Tibial artery (tissue), 4 donors: ENCODE measurements around the gene GOSR2.

Source experiments
- DNase-seq, 2 donors: peaks; one replicate each; pipeline ENCODE4 v3.0.0-alpha.2; 2019
- H3K27ac ChIP-seq, 2 donors: fragments of 200-600 bp; sonication (generic) in 1 of 2; 1 replicate in 1 of 2; 2 replicates in 1 of 2; pipeline ENCODE4 v1.5.1; 2018 to 2019; ENCODE audit warnings: mild to moderate bottlenecking in 1 of 2
- H3K27me3 ChIP-seq, 2 donors: fragments of 200-600 bp; sonication (generic) in 1 of 2; one replicate each; pipeline versions ENCODE4 v1.5.1 to v1.6.0; 2016 to 2019
- H3K36me3 ChIP-seq, 3 donors: fragments of 200-600 bp; sonication (generic) in 2 of 3; one replicate each; pipeline ENCODE4 v1.5.1; 2016 to 2019; ENCODE audit warnings: mild to moderate bottlenecking in 2 of 3
- H3K4me1 ChIP-seq, 4 donors: fragments of 200-600 bp; sonication (generic) in 2 of 4; 1 replicate in 3 of 4; 2 replicates in 1 of 4; pipeline ENCODE4 v1.5.1; 2016 to 2019
- H3K4me3 ChIP-seq, 2 donors: fragments of 200-600 bp; sonication (generic) in 1 of 2; 1 replicate in 1 of 2; 2 replicates in 1 of 2; pipeline ENCODE4 v1.5.1; 2018 to 2019; ENCODE audit warnings: mild to moderate bottlenecking in 2 of 2
- H3K9me3 ChIP-seq, 3 donors: fragments of 200-600 bp; sonication (generic) in 1 of 3; one replicate each; pipeline ENCODE4 v1.5.1; 2016 to 2019
- CTCF ChIP-seq, 2 experiments: fragments of 200-600 bp in 1 of 2; fragments of 450-650 bp in 1 of 2; IDR thresholded peaks; one replicate each; pipeline ENCODE4 v1.5.1; 2017 to 2019; ENCODE audit warnings: antibody characterized with exemption in 2 of 2, mild to moderate bottlenecking in 1 of 2, moderate library complexity in 1 of 2
- intact Hi-C: fragments of 100-400 bp; cut with DNase I; formaldehyde crosslinking; loops from one replicate; pipeline ENCODE4 v1.15.0; 2023; ENCODE audit warnings: low total_unique reads

The GOSR2 gene

GRCh38 chr17:46976626-46977270, 53.8 kb downstream of the GOSR2 start:
- H3K36me3 ChIP-seq, result no peaks in the 10 kb centered on the region
- no peak for TF ChIP-seq CTCF (IDR thresholded peaks at IDR 0.05)
- peaks cover 0 to 36% of the 10 kb centered on the region in 2 donors for H3K27me3 ChIP-seq

GRCh38 chr17:46977348-46977747, 54.4 kb downstream of the GOSR2 start:
- no peak for TF ChIP-seq CTCF (IDR thresholded peaks at IDR 0.05)
- no peaks in the 10 kb centered on the region for H3K36me3 ChIP-seq
- DNase-seq, result no peak
- no peak overlapping the region for H3K27ac ChIP-seq
- no peak overlapping the region for H3K4me3 ChIP-seq
- H3K4me1 ChIP-seq, result peaks cover 0 to 28% (median 18%) of the 10 kb centered on the region in 4 donors
- peaks cover 0 to 36% of the 10 kb centered on the region in 2 donors for H3K27me3 ChIP-seq
- intact Hi-C loops, result no loop called here
- no peaks in the 10 kb centered on the region for H3K9me3 ChIP-seq

More at GRCh38 chr17:46976626-46977270, 53.8 kb downstream of the GOSR2 start:
- no peak for DNase-seq
- Histone ChIP-seq H3K27ac (no peak overlapping the region), H3K9me3 (no peaks in the 10 kb centered on the region), H3K4me3 (no peak overlapping the region), H3K4me1 (peaks cover 0 to 29% (median 18%) of the 10 kb centered on the region in 4 donors)
- intact Hi-C loops, result no loop called here

GRCh38 chr17:46977750-46978488, 55.0 kb downstream of the GOSR2 start:
- Histone ChIP-seq H3K4me1 (peaks cover 0 to 25% (median 18%) of the 10 kb centered on the region in 4 donors), H3K36me3 (no peaks in the 10 kb centered on the region), H3K4me3 (peak overlapping the region; percentile 46 to 55), H3K9me3 (no peaks in the 10 kb centered on the region), H3K27ac (no peak overlapping the region), H3K27me3 (peaks cover 0 to 36% of the 10 kb centered on the region in 2 donors)
- TF ChIP-seq CTCF (IDR thresholded peaks at IDR 0.05), result no peak
- intact Hi-C loops, result no loop called here
- no peak for DNase-seq

- Histone ChIP-seq H3K9me3 (no peaks in the 10 kb centered on the region), H3K4me1 (peaks cover 0 to 25% (median 18%) of the 10 kb centered on the region in 4 donors), H3K4me3 (peak overlapping the region; percentile 46 to 55), H3K27ac (no peak overlapping the region), H3K36me3 (no peaks in the 10 kb centered on the region), H3K27me3 (peaks cover 0 to 36% of the 10 kb centered on the region in 2 donors)
- DNase-seq, result no peak
- TF ChIP-seq CTCF (IDR thresholded peaks at IDR 0.05), result no peak
- intact Hi-C loops, result no loop called here
These were observed 55.7 kb downstream of the GOSR2 start for GRCh38 chr17:46978489-46979146.

- Histone ChIP-seq H3K4me1 (peaks cover 0 to 25% (median 21%) of the 10 kb centered on the region in 4 donors), H3K36me3 (no peaks in the 10 kb centered on the region), H3K27me3 (peaks cover 0 to 36% of the 10 kb centered on the region in 2 donors), H3K9me3 (no peaks in the 10 kb centered on the region), H3K27ac (no peak within 1 kb of the TSS), H3K4me3 (peak within 1 kb of the TSS; percentile 46 to 55)
- DNase-seq, result no peak
- no peak for TF ChIP-seq CTCF (IDR thresholded peaks at IDR 0.05)
- intact Hi-C loops, result no loop called here
These were observed 56.3 kb downstream of the GOSR2 start, which contains the start of gene RPRML for GRCh38 chr17:46979147-46979863. Gene RPRML, minus strand, starts transcription at chr17:46979253. Its CDS starts 246 bp downstream, at chr17:46979007.
